Activated T-helper 17 cell treated with anti-CD3 and anti-CD28 coated beads, Interleukin-2, amount 50 U/mL, for 72 hours (primary cell): ENCODE data around the gene SPINT4. TPM values are rescaled to one million over a fixed set of nuclear protein-coding genes. Genes with fewer than 3 reads are reported as not detected.
"Not testable (repeated sequence)": the region's sequence is repeated elsewhere in the genome, so short reads cannot be mapped to it uniquely, and the experiment has no call there.

ENCODE experiments used
- ATAC-seq: fragments of 150-1000 bp; cut with Tn5 transposase; replicated peaks from 2 replicates; pipeline ENCODE4 v1.10.0; 2021; ENCODE audit warnings: mild to moderate bottlenecking, moderate library complexity
- H3K27ac Mint-ChIP-seq: one replicate; pipeline ENCODE4 v1.8.0; 2022; ENCODE audit warnings: mixed read lengths
- H3K27me3 Mint-ChIP-seq: one replicate; pipeline ENCODE4 v1.8.0; 2022; ENCODE audit warnings: mixed read lengths
- H3K36me3 Mint-ChIP-seq: one replicate; pipeline ENCODE4 v1.8.0; 2022; ENCODE audit warnings: low read depth, mild to moderate bottlenecking, mixed read lengths
- H3K4me1 Mint-ChIP-seq: one replicate; pipeline ENCODE4 v1.8.0; 2022; ENCODE audit warnings: mixed read lengths
- H3K4me3 Mint-ChIP-seq: one replicate; pipeline ENCODE4 v1.8.0; 2022; ENCODE audit warnings: mild to moderate bottlenecking, mixed read lengths
- H3K9me3 Mint-ChIP-seq: one replicate; pipeline ENCODE4 v1.8.0; 2022; ENCODE audit warnings: mixed read lengths
- total RNA-seq, 2 donors: library from RNA; stranded (reverse); gene quantifications; one replicate each; pipeline ENCODE4 v1.2.3, GENCODE V29; 2022

Gene SPINT4
- total RNA-seq, 2 donors from 2014 or later = not detected

DNA sequence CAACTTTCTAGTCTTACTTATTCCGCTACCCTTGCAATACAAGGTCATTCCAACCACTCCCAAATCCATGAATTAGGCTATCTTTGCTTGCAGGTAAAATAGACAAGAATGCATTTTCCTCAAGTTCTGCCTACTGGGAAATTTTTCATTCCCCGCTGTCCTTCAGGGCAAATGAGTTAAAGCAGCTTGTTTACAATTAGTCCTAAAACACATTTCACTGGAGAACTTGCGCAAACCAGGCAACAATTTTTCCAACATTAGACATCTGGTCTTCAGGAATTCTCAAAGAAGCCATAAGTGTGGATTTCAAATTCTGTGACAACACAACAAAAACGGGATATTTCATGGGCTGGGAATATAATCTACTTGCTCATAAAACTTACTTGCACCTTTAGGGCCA is 20.4 kb downstream of the SPINT4 start:
- Mint-ChIP-seq H3K9me3 (no peaks in the 10 kb centered on the region), H3K4me1 (no peaks in the 10 kb centered on the region), H3K27ac (no peak overlapping the region), H3K27me3 (peaks cover 14% of the 10 kb centered on the region), H3K36me3 (no peaks in the 10 kb centered on the region), H3K4me3 (no peak overlapping the region)
- no peak for ATAC-seq

DNA sequence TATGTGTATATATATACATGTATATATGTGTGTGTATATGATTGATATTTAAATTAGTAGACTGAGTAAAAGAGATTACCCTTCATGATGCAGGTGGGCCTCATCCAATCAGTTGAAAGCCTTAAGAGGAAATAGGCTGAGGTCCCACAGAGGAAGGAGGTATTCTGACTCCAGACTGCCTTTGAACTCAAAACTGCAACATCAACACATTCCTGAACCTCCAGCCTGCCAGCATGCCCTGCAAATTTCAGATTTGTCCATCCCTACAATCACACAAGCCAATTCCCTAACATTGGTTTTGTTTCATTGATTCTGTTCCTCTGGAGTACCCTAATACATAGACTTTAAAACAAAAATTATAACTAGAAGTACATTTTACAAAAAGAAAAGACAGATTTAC is 22.9 kb downstream of the SPINT4 start:
- no peaks in the 10 kb centered on the region for H3K4me1 Mint-ChIP-seq

DNA sequence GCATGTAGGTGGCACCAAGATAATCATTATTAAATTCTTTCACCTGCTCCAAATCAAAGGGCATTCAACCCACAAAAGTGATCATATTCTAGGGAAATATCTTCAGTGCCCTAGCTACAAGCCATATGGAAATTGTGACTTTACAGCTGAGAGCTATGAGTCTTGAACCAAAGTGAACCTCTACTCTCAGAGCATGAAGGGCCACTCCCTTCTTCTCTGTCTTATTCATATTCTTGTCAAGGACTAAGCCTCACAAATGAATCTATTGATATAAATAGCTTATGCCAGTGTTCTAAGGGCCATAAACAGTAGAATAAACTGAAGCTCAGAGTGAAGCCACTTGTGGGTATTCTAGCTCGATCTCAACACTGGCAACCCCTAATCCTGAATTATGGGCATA is 29.6 kb downstream of the SPINT4 start:
- peak; percentile 70 for ATAC-seq
- Mint-ChIP-seq H3K4me1 (peaks cover 13% of the 10 kb centered on the region), H3K9me3 (peaks cover 4% of the 10 kb centered on the region), H3K36me3 (no peaks in the 10 kb centered on the region), H3K4me3 (peak overlapping the region; percentile 6), H3K27ac (peak overlapping the region; percentile 45), H3K27me3 (peaks cover 36% of the 10 kb centered on the region)

More for the DNA sequence above, 22.9 kb downstream of the SPINT4 start:
- H3K27ac Mint-ChIP-seq = no peak overlapping the region
- no peak for ATAC-seq
- H3K4me3 Mint-ChIP-seq = no peak overlapping the region
- peaks cover 26% of the 10 kb centered on the region for H3K27me3 Mint-ChIP-seq
- H3K9me3 Mint-ChIP-seq = no peaks in the 10 kb centered on the region
- no peaks in the 10 kb centered on the region for H3K36me3 Mint-ChIP-seq

DNA sequence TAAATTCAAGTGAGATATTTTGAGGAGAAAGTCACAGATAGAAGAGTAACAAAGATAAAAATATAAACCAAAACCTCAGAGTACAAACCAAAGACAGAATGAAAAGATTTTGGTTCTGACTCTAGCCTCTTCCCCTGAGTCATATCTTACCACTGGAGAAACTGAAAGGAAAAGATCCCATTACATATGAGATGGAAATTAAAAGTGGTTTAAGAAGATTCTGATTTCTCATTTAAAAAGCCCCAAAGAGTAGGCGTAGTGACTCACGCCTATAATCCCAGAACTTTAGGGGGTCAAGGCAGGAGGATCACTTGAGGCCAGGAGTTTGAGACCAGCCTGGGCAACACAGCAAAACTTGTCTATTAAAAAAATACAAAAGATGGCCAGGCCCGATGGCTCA is 30.6 kb downstream of the SPINT4 start:
- H3K4me3 Mint-ChIP-seq = peak overlapping the region; percentile 6
- peaks cover 13% of the 10 kb centered on the region for H3K4me1 Mint-ChIP-seq
- no peaks in the 10 kb centered on the region for H3K36me3 Mint-ChIP-seq
- ATAC-seq = peak; percentile 86
- peak overlapping the region; percentile 45 for H3K27ac Mint-ChIP-seq
- peaks cover 4% of the 10 kb centered on the region for H3K9me3 Mint-ChIP-seq
- peaks cover 30% of the 10 kb centered on the region for H3K27me3 Mint-ChIP-seq

DNA sequence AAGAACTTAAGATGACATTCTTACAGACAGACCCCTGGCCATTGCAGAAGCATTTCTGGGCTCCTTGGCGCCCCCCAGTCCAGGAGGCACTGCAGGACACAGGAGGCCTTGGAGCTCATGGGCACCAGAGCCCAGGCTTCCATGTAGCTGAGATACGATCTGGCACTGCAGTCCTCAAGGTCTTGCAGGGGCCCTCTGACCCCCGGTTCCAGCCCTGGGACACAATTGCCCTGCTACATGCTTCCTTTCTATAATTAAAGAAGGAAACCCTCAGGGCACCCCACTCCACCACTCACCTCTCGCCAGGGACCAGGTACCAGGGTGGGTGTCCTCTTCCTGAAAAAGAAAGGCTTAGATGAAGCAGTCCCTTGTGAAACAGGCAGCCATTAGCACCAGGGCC is 35.9 kb downstream of the SPINT4 start:
- no peaks in the 10 kb centered on the region for H3K36me3 Mint-ChIP-seq
- no peaks in the 10 kb centered on the region for H3K4me1 Mint-ChIP-seq
- H3K4me3 Mint-ChIP-seq = no peak overlapping the region
- H3K27me3 Mint-ChIP-seq = peaks cover 23% of the 10 kb centered on the region
- peaks cover 4% of the 10 kb centered on the region for H3K9me3 Mint-ChIP-seq
- no peak overlapping the region for H3K27ac Mint-ChIP-seq
- no peak for ATAC-seq

DNA sequence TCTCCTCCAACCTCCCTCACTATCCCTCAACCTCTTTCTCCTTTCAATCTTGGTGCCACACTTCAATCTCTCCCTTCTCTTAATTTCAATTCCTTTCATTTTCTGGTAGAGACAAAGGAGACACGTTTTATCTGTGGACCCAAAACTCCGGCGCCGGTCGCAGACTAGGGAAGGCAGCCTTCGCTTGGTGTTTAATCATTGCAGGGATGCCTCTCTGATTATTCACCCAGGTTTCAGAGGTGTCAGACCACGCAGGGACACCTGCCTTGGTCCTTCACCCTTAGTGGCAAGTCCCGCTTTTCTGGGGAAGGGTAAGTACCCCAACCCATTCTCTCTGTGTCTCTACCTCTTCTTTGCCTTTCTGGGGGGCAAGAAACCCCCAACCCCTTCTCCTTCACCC is 37.8 kb downstream of the SPINT4 start:
- H3K4me3 Mint-ChIP-seq, H3K9me3 Mint-ChIP-seq, H3K36me3 Mint-ChIP-seq, H3K4me1 Mint-ChIP-seq, ATAC-seq, H3K27ac Mint-ChIP-seq: not testable (repeated sequence)
- H3K27me3 Mint-ChIP-seq = peaks cover 19% of the 10 kb centered on the region

DNA sequence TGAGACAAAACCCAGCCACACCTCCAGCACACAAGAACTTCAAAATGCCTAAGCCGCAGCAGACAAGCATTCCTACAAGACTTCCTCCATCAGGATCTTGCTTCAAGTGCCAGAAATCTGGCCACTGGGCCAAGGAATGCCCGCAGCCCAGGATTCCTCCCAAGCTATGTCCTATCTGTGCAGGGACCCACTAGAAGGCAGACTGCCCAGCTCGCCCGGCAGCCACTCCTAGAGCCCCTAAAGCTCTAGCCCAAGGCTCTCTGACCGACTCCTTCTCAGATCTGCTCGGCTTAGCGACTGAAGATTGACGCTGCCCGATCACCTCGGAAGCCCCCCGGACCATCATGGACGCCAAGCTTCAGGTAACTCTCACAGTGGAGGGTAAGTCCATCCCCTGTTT is 39.8 kb downstream of the SPINT4 start:
- H3K27me3 Mint-ChIP-seq = peaks cover 13% of the 10 kb centered on the region
- not testable (repeated sequence) for H3K27ac Mint-ChIP-seq, H3K9me3 Mint-ChIP-seq, ATAC-seq, H3K4me3 Mint-ChIP-seq, H3K4me1 Mint-ChIP-seq, H3K36me3 Mint-ChIP-seq

DNA sequence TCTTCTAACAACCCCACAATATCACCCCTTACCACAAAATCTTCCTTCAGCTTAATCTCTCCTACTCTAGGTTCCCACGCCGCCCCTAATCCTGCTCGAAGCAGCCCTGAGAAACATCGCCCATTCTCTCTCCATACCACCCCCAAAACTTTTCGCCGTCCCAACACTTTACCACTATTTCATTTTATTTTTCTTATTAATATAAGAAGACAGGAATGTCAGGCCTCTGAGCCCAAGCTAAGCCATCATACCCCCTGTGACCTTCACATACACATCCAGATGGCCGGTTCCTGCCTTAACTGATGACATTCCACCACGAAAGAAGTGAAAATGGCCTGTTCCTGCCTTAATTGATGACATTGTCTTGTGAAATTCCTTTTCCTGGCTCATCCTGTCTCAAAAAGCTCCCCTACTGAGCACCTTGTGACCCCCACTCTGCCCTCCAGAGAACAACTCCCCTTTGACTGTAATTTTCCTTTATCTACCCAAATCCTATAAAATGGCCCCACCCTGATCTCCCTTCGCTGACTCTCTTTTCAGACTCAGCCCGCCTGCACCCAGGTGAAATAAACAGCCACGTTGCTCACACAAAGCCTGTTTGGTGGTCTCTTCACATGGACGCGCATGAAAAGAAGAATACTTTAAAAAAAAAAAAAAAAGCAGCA is 42.6 kb downstream of the SPINT4 start:
- not testable (repeated sequence) for H3K4me1 Mint-ChIP-seq, H3K36me3 Mint-ChIP-seq, H3K9me3 Mint-ChIP-seq, H3K27ac Mint-ChIP-seq, ATAC-seq, H3K4me3 Mint-ChIP-seq
- H3K27me3 Mint-ChIP-seq = peaks cover 13% of the 10 kb centered on the region

DNA sequence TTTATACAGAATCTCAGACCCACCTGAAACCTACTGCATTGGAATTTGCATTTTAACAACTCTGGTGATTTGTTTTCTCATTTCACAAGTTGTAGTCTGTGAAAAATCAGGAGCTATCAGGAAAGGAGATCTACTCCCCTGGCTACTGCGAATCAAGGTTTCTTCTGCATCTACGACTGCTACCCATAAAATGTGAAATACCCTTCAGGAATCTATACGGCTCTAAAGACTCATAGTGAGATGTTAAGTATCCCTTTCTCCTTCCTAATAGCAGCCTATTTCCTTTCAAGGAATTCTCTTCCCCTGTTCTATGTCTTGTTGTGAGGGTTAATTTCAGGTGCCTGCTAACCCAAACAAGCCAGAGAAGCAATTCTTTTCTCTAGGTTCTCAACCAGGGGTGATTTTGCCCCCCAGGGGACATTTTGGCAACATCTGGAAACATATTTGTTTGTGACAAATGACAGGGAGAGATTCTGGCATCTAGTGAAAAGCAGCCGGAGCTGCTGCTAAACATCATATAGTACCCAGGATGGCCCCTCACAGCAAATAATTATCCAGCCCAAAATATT is 43.2 kb downstream of the SPINT4 start:
- Mint-ChIP-seq H3K27me3 (peaks cover 10% of the 10 kb centered on the region), H3K36me3 (no peaks in the 10 kb centered on the region), H3K4me3 (no peak overlapping the region), H3K27ac (no peak overlapping the region), H3K4me1 (no peaks in the 10 kb centered on the region), H3K9me3 (no peaks in the 10 kb centered on the region)
- no peak for ATAC-seq

DNA sequence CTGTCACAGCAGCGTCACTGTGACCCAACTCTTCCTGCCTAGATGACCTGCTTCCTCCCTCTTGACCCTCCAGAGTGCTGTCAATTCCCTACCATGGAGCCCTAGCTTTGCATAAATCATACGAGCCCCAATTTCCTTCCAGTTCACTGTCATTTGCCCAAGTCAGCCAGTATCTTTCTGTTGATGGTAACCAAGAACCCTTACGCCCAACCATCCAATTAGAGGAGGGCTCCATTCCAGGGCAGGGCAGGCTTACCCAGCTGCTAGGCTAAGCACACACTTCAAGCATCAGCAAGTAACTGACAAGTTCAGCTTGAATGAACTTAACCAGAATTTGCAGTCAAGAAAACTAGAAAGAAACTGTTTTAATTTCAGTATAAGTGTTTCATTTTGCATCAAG is 43.8 kb downstream of the SPINT4 start:
- Mint-ChIP-seq H3K27ac (no peak overlapping the region), H3K9me3 (no peaks in the 10 kb centered on the region), H3K36me3 (no peaks in the 10 kb centered on the region), H3K27me3 (peaks cover 4% of the 10 kb centered on the region), H3K4me1 (no peaks in the 10 kb centered on the region), H3K4me3 (no peak overlapping the region)
- no peak for ATAC-seq

DNA sequence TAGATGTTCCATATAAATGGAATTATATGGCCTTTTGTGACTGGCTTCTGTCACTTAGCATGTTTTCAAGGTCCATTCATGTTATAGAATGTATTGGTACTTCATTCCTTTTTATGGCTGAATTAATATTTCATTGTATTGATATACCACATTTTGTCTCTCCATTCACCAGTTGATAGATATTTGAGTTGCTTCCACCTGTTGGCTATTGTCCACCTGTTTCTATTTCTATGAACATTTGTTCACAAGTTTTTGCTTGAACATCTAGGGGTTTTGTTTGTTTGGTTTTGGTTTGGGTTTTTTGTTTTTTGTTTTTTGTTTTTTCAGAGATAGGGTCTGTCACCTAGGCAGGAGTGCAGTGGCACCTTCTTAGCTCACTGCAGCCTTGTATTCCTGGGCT is 46.3 kb downstream of the SPINT4 start:
- H3K4me1 Mint-ChIP-seq = no peaks in the 10 kb centered on the region
- no peak overlapping the region for H3K27ac Mint-ChIP-seq
- H3K9me3 Mint-ChIP-seq = no peaks in the 10 kb centered on the region
- no peak for ATAC-seq
- H3K4me3 Mint-ChIP-seq = no peak overlapping the region
- H3K36me3 Mint-ChIP-seq = no peaks in the 10 kb centered on the region
- peaks cover 6% of the 10 kb centered on the region for H3K27me3 Mint-ChIP-seq

DNA sequence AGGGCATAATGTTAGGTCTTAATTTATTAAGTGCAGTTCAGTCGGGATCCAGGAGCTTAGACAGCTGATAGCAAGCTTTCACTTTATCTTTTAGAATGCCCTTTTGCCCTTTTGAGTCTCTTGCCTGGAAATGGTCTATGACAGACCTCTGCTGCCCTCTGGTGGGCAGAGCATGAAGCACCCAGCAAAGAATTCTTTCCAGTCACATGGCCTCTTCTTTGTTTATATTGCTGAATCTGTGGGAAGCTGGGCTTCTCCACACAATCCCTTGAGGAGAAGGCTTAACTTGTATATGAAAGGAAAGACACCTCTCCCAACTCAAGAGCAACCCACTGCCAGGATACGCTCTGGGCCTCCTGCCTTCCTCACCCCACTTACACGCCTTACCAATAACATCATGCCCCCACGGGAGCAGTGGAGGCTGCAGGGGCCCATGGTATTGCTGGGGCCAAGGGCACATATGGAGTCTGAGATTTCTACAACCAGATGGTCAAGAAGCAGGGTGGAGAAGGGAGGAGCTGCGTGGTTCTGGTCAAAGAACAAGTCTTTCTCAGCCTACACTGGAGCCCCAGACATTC is 49.1 kb downstream of the SPINT4 start:
- no peak overlapping the region for H3K27ac Mint-ChIP-seq
- peaks cover 16% of the 10 kb centered on the region for H3K27me3 Mint-ChIP-seq
- peak; percentile 45 for ATAC-seq
- no peaks in the 10 kb centered on the region for H3K9me3 Mint-ChIP-seq
- H3K4me3 Mint-ChIP-seq = no peak overlapping the region
- H3K4me1 Mint-ChIP-seq = no peaks in the 10 kb centered on the region
- no peaks in the 10 kb centered on the region for H3K36me3 Mint-ChIP-seq

DNA sequence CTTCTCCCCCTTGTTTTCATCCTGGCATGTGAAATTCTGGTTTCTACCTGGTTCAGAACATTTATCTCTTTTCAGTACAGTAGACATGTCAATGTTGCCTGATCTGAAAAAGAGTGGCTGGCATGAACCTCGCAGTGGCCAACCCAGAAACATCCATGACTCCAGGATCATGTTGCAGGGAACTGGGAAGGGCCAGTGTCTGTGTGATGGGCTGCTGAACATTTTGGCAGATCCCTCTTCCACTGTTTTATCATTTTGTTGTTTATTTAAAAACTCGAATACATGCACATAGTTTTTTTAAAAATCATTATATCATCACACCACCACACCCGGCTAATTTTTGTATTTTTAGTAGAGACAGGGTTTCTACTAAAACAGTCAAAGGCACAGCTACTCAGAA is 50.5 kb downstream of the SPINT4 start:
- Mint-ChIP-seq H3K4me3 (no peak overlapping the region), H3K9me3 (no peaks in the 10 kb centered on the region), H3K4me1 (no peaks in the 10 kb centered on the region), H3K27ac (no peak overlapping the region), H3K27me3 (peaks cover 16% of the 10 kb centered on the region), H3K36me3 (no peaks in the 10 kb centered on the region)
- no peak for ATAC-seq

DNA sequence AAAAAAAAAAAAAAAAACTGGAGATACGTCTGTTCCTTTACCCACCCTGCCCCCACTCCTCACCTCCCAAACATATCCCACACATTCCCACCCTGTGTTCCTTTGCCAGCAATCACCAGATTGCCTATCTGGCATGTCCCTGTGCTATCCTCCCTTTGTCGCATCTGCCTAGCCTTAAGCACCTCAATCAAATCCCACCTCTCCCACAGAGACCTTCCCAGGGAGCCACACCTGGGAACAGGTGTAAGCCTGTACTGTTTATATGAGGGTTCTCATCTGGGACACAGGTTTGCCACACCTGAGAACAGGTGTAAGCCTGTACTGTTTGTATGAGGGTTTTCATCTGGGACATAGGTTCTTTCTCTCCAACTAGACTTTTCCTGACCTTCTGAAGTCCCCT is 52.8 kb downstream of the SPINT4 start:
- Mint-ChIP-seq H3K4me3 (no peak overlapping the region), H3K27me3 (peaks cover 16% of the 10 kb centered on the region), H3K9me3 (no peaks in the 10 kb centered on the region), H3K4me1 (no peaks in the 10 kb centered on the region), H3K27ac (no peak overlapping the region), H3K36me3 (no peaks in the 10 kb centered on the region)
- no peak for ATAC-seq

DNA sequence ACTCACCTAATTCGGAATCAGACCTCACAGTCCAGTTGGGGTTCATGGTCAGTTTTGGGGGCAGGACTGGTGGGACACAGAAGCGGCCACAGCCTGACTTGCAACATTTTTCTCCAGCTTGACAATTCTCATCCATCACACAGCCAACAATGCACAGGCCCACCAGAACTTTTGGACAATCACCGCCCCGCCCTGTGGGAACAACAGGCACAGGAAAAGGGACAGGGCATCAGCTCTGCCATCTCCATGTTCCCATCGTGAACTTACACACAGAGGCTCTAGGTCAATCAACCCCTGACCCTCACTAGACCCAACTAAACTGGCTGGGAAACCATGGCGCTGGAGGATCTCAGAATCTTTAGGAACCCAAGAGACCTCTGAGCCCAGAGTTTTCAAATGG is 53.3 kb downstream of the SPINT4 start:
- no peaks in the 10 kb centered on the region for H3K4me1 Mint-ChIP-seq
- no peak overlapping the region for H3K27ac Mint-ChIP-seq
- no peak overlapping the region for H3K4me3 Mint-ChIP-seq
- peaks cover 16% of the 10 kb centered on the region for H3K27me3 Mint-ChIP-seq
- ATAC-seq = no peak
- H3K36me3 Mint-ChIP-seq = no peaks in the 10 kb centered on the region
- no peaks in the 10 kb centered on the region for H3K9me3 Mint-ChIP-seq
